Activated CD8-positive, alpha-beta T cell treated with anti-CD3 and anti-CD28 coated beads, Interleukin-2, amount 10 ng/mL, durations not matched to agents 7 days and 5 days (primary cell): ENCODE data around the gene RGS12. TPM values are rescaled to one million over a fixed set of nuclear protein-coding genes. Genes with fewer than 3 reads are reported as not detected.
"Not testable (repeated sequence)": the region's sequence is repeated elsewhere in the genome, so short reads cannot be mapped to it uniquely, and the experiment has no call there.

Source experiments
- ATAC-seq: fragments of 150-1000 bp; cut with Tn5 transposase; one replicate; pipeline ENCODE4 v1.10.0; 2021; ENCODE audit warnings: moderate library complexity
- CTCF ChIA-PET: fragments of 350-600 bp; sonication (Branson Sonifier 250); formaldehyde crosslinking; loops from one replicate; lab custom pipeline; 2021; ENCODE audit warnings: antibody characterized with exemption; lab: Charles Lee
- POLR2A ChIA-PET: fragments of 350-600 bp; sonication (Branson Sonifier 250); formaldehyde crosslinking; loops from one replicate; lab custom pipeline; 2021; ENCODE audit warnings: antibody characterized with exemption; lab: Charles Lee
- DNase-seq: peaks from one replicate; pipeline ENCODE4 v3.0.0-alpha.2; 2020
- H3K27ac Mint-ChIP-seq: one replicate; pipeline ENCODE4 v1.8.0; 2021; ENCODE audit warnings: mild to moderate bottlenecking, mixed read lengths
- H3K27me3 Mint-ChIP-seq: one replicate; pipeline ENCODE4 v1.8.0; 2021; ENCODE audit warnings: low read depth, mixed read lengths
- H3K36me3 Mint-ChIP-seq: one replicate; pipeline ENCODE4 v1.8.0; 2021; ENCODE audit warnings: low read depth, mixed read lengths
- H3K4me1 Mint-ChIP-seq: one replicate; pipeline ENCODE4 v1.8.0; 2021; ENCODE audit warnings: low read depth, mixed read lengths
- H3K4me3 Mint-ChIP-seq: one replicate; pipeline ENCODE4 v1.8.0; 2021; ENCODE audit warnings: mild to moderate bottlenecking, mixed read lengths
- H3K9me3 Mint-ChIP-seq: one replicate; pipeline ENCODE4 v1.8.0; 2022; ENCODE audit warnings: mixed read lengths; ENCODE audit not compliant: insufficient read depth
- total RNA-seq, 2 experiments: library from RNA; stranded (reverse); gene quantifications; one replicate each; pipeline ENCODE4 v1.2.3, GENCODE V29; 2021

The RGS12 gene
- total RNA-seq, 2 experiments from 2014 or later = 4.7 to 8.3 TPM

DNA sequence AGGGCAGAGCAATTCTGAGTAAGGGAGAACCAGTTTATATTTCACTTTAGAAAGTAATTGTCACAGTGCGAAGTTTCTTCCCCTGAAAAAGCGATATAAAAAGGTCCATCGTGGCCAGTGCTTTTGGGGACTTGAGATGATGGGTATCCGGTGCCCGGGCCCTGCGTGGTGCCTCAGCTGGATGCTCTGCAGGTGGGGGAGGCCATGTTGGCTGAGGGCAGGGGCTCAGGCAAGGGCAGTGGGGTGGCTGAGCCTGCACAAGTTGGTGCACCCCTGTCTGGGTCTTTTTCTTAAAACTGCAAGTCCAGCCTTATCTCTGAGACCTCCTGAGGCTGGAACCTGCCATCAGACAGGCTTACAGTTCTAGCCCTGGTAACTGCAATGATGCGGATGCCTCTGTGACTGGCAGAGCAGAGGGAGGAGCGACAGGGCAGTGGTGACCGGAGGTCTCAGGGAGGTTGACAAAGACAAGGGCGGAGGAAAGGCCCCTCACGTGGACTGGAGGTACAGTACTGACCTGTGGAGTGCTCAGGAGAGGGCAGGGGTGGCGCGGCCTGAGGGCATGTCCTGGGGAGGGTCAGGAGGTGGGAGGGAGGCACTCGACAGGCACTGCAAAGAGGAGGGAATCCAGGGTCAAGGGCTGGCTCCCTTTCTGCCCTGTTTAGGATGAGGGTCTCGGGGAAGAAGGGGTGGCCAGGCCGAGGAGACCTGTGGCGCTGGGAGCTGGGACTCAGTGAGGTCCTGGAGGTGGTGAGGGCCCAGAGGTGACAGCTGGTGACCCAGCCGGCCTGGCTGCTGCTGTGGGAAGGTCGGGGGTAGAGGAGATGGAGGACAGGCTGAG lies 1.8 kb downstream of the RGS12 start:
- ChIA-PET CTCF (no interaction called here), POLR2A (interaction anchor here (1.6 kb wide), 1 partner anchor 93 kb away, joined by 4 read pairs; no protein-coding TSS in a partner anchor)
- DNase-seq (peak; percentile 19), ATAC-seq (no peak)
- Mint-ChIP-seq H3K4me1 (peaks cover 17% of the 10 kb centered on the region), H3K9me3 (no peaks in the 10 kb centered on the region), H3K27ac (no peak overlapping the region), H3K27me3 (peaks cover 76% of the 10 kb centered on the region), H3K36me3 (no peaks in the 10 kb centered on the region), H3K4me3 (no peak overlapping the region)

- CTCF ChIA-PET = no interaction called here
- Mint-ChIP-seq H3K27ac (no peak overlapping the region), H3K4me3 (no peak overlapping the region), H3K9me3 (no peaks in the 10 kb centered on the region), H3K4me1 (peaks cover 21% of the 10 kb centered on the region), H3K27me3 (peaks cover 69% of the 10 kb centered on the region), H3K36me3 (no peaks in the 10 kb centered on the region)
- no peak for ATAC-seq
- no peak for DNase-seq
- POLR2A ChIA-PET = no interaction called here
These were observed 3.2 kb downstream of the RGS12 start for GRCh38 chr4:3295837-3296624.

DNA sequence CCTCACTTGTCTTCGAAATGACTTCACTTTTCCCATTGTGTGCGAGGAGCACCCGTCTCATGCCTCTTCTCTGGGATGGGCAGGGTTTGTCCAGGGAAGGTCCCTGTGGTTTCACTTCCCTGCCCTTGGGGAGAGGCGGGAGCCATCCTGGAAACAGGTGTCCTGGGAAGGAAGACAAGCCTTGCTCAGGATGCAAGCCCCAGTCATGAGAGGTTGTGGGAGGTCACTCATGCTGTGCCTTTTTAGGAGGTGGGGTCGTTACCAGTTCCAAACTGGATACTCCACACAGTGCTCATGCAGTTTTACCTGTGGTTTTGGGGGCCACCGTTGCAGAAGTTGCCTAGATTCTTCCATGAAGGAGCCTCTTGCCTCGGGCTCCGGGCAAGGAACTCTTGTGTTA lies 3.8 kb downstream of the RGS12 start:
- Mint-ChIP-seq H3K27ac (no peak overlapping the region), H3K4me1 (peaks cover 26% of the 10 kb centered on the region), H3K36me3 (no peaks in the 10 kb centered on the region), H3K9me3 (no peaks in the 10 kb centered on the region), H3K27me3 (peaks cover 70% of the 10 kb centered on the region), H3K4me3 (no peak overlapping the region)
- DNase-seq (no peak), ATAC-seq (no peak)
- ChIA-PET POLR2A (no interaction called here), CTCF (no interaction called here)

GRCh38 chr4:3297066-3297859 lies 4.4 kb downstream of the RGS12 start:
- no peak overlapping the region for H3K4me3 Mint-ChIP-seq
- H3K27me3 Mint-ChIP-seq = peaks cover 66% of the 10 kb centered on the region
- POLR2A ChIA-PET = no interaction called here
- no peak for DNase-seq
- H3K4me1 Mint-ChIP-seq = peaks cover 28% of the 10 kb centered on the region
- H3K36me3 Mint-ChIP-seq = no peaks in the 10 kb centered on the region
- no peaks in the 10 kb centered on the region for H3K9me3 Mint-ChIP-seq
- no peak for ATAC-seq
- CTCF ChIA-PET = no interaction called here
- H3K27ac Mint-ChIP-seq = no peak overlapping the region

- DNase-seq (no peak), ATAC-seq (no peak)
- Mint-ChIP-seq H3K27me3 (peaks cover 65% of the 10 kb centered on the region), H3K36me3 (no peaks in the 10 kb centered on the region), H3K27ac (no peak overlapping the region), H3K4me3 (no peak overlapping the region), H3K9me3 (no peaks in the 10 kb centered on the region), H3K4me1 (peaks cover 44% of the 10 kb centered on the region)
- CTCF ChIA-PET = no interaction called here
- POLR2A ChIA-PET = interaction anchor here (0.6 kb wide), 1 partner anchor 136 kb away, joined by 3 read pairs; no protein-coding TSS in a partner anchor
These were observed 6.5 kb downstream of the RGS12 start for GRCh38 chr4:3299122-3299975.

GRCh38 chr4:3299976-3300671 lies 7.3 kb downstream of the RGS12 start:
- no peak for ATAC-seq
- ChIA-PET CTCF (no interaction called here), POLR2A (interaction anchor here (0.6 kb wide), 1 partner anchor 136 kb away, joined by 3 read pairs; no protein-coding TSS in a partner anchor)
- Mint-ChIP-seq H3K4me1 (peaks cover 52% of the 10 kb centered on the region), H3K36me3 (no peaks in the 10 kb centered on the region), H3K9me3 (no peaks in the 10 kb centered on the region), H3K27me3 (peaks cover 64% of the 10 kb centered on the region), H3K27ac (no peak overlapping the region), H3K4me3 (no peak overlapping the region)
- DNase-seq = no peak

- H3K4me3 Mint-ChIP-seq, H3K9me3 Mint-ChIP-seq, H3K27ac Mint-ChIP-seq, H3K36me3 Mint-ChIP-seq, POLR2A ChIA-PET, ATAC-seq, CTCF ChIA-PET, DNase-seq: not testable (repeated sequence)
- H3K4me1 Mint-ChIP-seq = peaks cover 60% of the 10 kb centered on the region
- peaks cover 66% of the 10 kb centered on the region for H3K27me3 Mint-ChIP-seq
These were observed 8.1 kb downstream of the RGS12 start for GRCh38 chr4:3300882-3301281.

DNA sequence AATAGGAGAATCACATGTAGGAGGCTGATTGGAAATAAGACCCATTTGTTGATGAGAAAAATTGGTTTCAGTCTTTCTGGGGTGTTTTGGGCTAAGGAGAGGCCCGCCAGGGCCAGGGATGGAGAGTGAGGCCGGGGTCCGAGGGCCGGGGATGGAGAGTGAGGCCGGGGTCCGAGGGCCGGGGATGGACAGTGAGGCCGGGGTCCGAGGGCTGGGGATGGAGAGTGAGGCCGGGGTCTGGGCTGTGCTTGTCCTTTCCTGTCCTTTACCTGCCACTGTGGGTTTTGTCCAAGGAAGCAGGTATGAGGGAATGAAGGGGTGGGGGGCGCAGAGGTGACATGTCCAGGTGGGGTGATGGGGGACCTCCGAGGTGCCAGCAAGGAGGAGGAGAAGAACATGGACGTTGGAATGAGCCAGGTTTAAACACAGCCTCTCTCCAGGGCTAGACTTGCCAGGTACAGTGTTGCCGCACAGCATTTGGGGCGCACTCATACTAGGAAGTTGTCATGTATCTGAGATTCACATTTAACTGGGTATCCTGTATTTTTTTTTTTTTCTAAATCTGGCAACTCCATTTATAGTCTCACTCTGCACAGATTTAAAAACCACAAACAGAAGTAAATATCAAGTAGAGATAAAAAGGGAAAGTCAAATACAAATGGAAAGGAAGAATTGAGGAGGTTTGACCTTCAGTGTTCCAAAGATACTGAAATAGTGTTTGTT lies 8.8 kb downstream of the RGS12 start:
- no peaks in the 10 kb centered on the region for H3K9me3 Mint-ChIP-seq

DNA sequence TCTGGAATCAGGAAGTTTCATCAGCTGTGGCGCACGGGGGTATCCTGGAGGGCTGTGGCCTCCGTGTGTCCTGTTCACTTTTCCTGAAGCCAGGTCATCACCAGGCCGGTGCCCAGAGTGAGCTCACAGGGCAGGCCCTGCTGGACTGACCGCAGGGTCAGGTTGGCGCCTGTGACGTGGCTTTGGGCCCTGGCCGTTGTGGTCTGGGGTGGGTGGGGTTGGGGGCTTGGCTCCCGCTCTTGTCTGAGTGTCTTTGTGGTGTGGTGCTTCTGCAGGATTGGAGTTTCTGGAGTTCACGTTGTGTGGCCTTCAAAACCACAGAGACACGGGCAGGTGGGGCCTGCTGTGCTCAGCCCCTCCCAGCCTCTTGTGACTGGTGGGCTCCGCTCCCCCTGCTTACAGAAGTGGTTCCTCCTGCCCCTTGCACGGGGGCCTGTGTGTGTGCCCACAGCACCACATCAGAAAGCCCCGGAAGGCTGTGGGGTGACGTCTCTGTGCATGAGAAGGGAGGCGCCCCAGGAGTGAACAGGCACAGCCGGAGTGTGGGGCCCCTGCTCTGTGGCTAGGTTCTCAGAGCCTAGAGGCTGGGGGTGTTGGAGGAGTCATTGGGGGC lies 9.5 kb downstream of the RGS12 start:
- Mint-ChIP-seq H3K4me3 (peak overlapping the region; percentile 77), H3K9me3 (no peaks in the 10 kb centered on the region), H3K36me3 (no peaks in the 10 kb centered on the region), H3K27ac (peak overlapping the region; percentile 87), H3K27me3 (peaks cover 62% of the 10 kb centered on the region), H3K4me1 (peaks cover 64% of the 10 kb centered on the region)
- ChIA-PET CTCF (interaction anchor here (2.1 kb wide), 1 partner anchor 44 kb away, joined by 5 read pairs; no protein-coding TSS in a partner anchor), POLR2A (no interaction called here)
- DNase-seq (peak; percentile 94), ATAC-seq (peak; percentile 94)

More for the DNA sequence above, 8.8 kb downstream of the RGS12 start:
- Mint-ChIP-seq H3K4me1 (peaks cover 64% of the 10 kb centered on the region), H3K4me3 (peak overlapping the region; percentile 67), H3K27me3 (peaks cover 62% of the 10 kb centered on the region), H3K36me3 (no peaks in the 10 kb centered on the region), H3K27ac (peak overlapping the region; percentile 81)
- ChIA-PET CTCF (no interaction called here), POLR2A (no interaction called here)
- no peak for ATAC-seq
- peak; percentile 47 for DNase-seq
